ENCODE results near the gene ANKRD13B.

The ANKRD13B gene

GRCh38 chr17:29611351-29612093, 18.6 kb downstream of the ANKRD13B start:
- Mint-ChIP-seq H3K4me3 (no peak overlapping the region), H3K9me3 (no peaks in the 10 kb centered on the region), H3K36me3 (ENCODE audit: low read depth) (no peaks in the 10 kb centered on the region), H3K4me1 (ENCODE audit: low read depth) (peaks cover 23% of the 10 kb centered on the region), H3K27ac (no peak overlapping the region), H3K27me3 (ENCODE audit: low read depth) (peaks cover 5% of the 10 kb centered on the region)
- no peak for DNase-seq (ENCODE audit: low spot score)

- no peaks in the 10 kb centered on the region for H3K9me3 Mint-ChIP-seq
- H3K4me1 Mint-ChIP-seq (ENCODE audit: low read depth): peaks cover 27% of the 10 kb centered on the region
- no peak overlapping the region for H3K27ac Mint-ChIP-seq
- H3K4me3 Mint-ChIP-seq: no peak overlapping the region
- no peaks in the 10 kb centered on the region for H3K36me3 Mint-ChIP-seq (ENCODE audit: low read depth)
- H3K27me3 Mint-ChIP-seq (ENCODE audit: low read depth): peaks cover 10% of the 10 kb centered on the region
- DNase-seq (ENCODE audit: low spot score): no peak
Measured at GRCh38 chr17:29612094-29612403, 19.1 kb downstream of the ANKRD13B start.

- no peaks in the 10 kb centered on the region for H3K9me3 Mint-ChIP-seq
- peaks cover 10% of the 10 kb centered on the region for H3K27me3 Mint-ChIP-seq (ENCODE audit: low read depth)
- H3K36me3 Mint-ChIP-seq (ENCODE audit: low read depth): no peaks in the 10 kb centered on the region
- H3K27ac Mint-ChIP-seq: no peak overlapping the region
- DNase-seq (ENCODE audit: low spot score): no peak
- H3K4me1 Mint-ChIP-seq (ENCODE audit: low read depth): peaks cover 29% of the 10 kb centered on the region
- peak overlapping the region; percentile 43 for H3K4me3 Mint-ChIP-seq
Measured at GRCh38 chr17:29612404-29613280, 19.7 kb downstream of the ANKRD13B start.

- peak overlapping the region; percentile 71 for H3K4me3 Mint-ChIP-seq
- peaks cover 29% of the 10 kb centered on the region for H3K4me1 Mint-ChIP-seq (ENCODE audit: low read depth)
- H3K27ac Mint-ChIP-seq: no peak overlapping the region
- peaks cover 10% of the 10 kb centered on the region for H3K27me3 Mint-ChIP-seq (ENCODE audit: low read depth)
- DNase-seq (ENCODE audit: low spot score): peak; percentile 93
- no peaks in the 10 kb centered on the region for H3K36me3 Mint-ChIP-seq (ENCODE audit: low read depth)
- no peaks in the 10 kb centered on the region for H3K9me3 Mint-ChIP-seq
Measured at GRCh38 chr17:29613352-29613837, 20.5 kb downstream of the ANKRD13B start.

- Mint-ChIP-seq H3K27ac (no peak overlapping the region), H3K36me3 (ENCODE audit: low read depth) (no peaks in the 10 kb centered on the region), H3K4me3 (peak overlapping the region; percentile 71), H3K4me1 (ENCODE audit: low read depth) (peaks cover 30% of the 10 kb centered on the region), H3K27me3 (ENCODE audit: low read depth) (peaks cover 10% of the 10 kb centered on the region), H3K9me3 (no peaks in the 10 kb centered on the region)
- DNase-seq (ENCODE audit: low spot score): no peak
Measured at GRCh38 chr17:29613856-29614255, 20.9 kb downstream of the ANKRD13B start.

GRCh38 chr17:29614349-29615047, 21.6 kb downstream of the ANKRD13B start:
- H3K36me3 Mint-ChIP-seq (ENCODE audit: low read depth): no peaks in the 10 kb centered on the region
- H3K4me3 Mint-ChIP-seq: peak overlapping the region; percentile 85
- H3K27ac Mint-ChIP-seq: peak overlapping the region; percentile 92
- H3K9me3 Mint-ChIP-seq: no peaks in the 10 kb centered on the region
- H3K4me1 Mint-ChIP-seq (ENCODE audit: low read depth): peaks cover 34% of the 10 kb centered on the region
- H3K27me3 Mint-ChIP-seq (ENCODE audit: low read depth): peaks cover 10% of the 10 kb centered on the region
- no peak for DNase-seq (ENCODE audit: low spot score)

- Mint-ChIP-seq H3K9me3 (no peaks in the 10 kb centered on the region), H3K27me3 (ENCODE audit: low read depth) (peaks cover 10% of the 10 kb centered on the region), H3K27ac (peak overlapping the region; percentile 92)
Measured at GRCh38 chr17:29615048-29615385, 22.1 kb downstream of the ANKRD13B start.

GRCh38 chr17:29615492-29616299, 22.8 kb downstream of the ANKRD13B start:
- DNase-seq (ENCODE audit: low spot score): peak; percentile 85
- Mint-ChIP-seq H3K4me3 (peak overlapping the region; percentile 85), H3K9me3 (no peaks in the 10 kb centered on the region), H3K27ac (peak overlapping the region; percentile 92), H3K27me3 (ENCODE audit: low read depth) (peaks cover 10% of the 10 kb centered on the region), H3K36me3 (ENCODE audit: low read depth) (no peaks in the 10 kb centered on the region), H3K4me1 (ENCODE audit: low read depth) (peaks cover 34% of the 10 kb centered on the region)

More at GRCh38 chr17:29615048-29615385, 22.1 kb downstream of the ANKRD13B start:
- peak; percentile 59 for DNase-seq (ENCODE audit: low spot score)
- H3K4me3 Mint-ChIP-seq: peak overlapping the region; percentile 85
- no peaks in the 10 kb centered on the region for H3K36me3 Mint-ChIP-seq (ENCODE audit: low read depth)
- peaks cover 34% of the 10 kb centered on the region for H3K4me1 Mint-ChIP-seq (ENCODE audit: low read depth)

- Mint-ChIP-seq H3K36me3 (ENCODE audit: low read depth) (no peaks in the 10 kb centered on the region), H3K27me3 (ENCODE audit: low read depth) (peaks cover 10% of the 10 kb centered on the region), H3K4me3 (peak overlapping the region; percentile 85), H3K27ac (peak overlapping the region; percentile 87), H3K4me1 (ENCODE audit: low read depth) (peaks cover 34% of the 10 kb centered on the region), H3K9me3 (no peaks in the 10 kb centered on the region)
- DNase-seq (ENCODE audit: low spot score): no peak
Measured at GRCh38 chr17:29616300-29617048, 23.5 kb downstream of the ANKRD13B start.

GRCh38 chr17:29617125-29617480, 24.2 kb downstream of the ANKRD13B start:
- Mint-ChIP-seq H3K9me3 (no peaks in the 10 kb centered on the region), H3K4me1 (ENCODE audit: low read depth) (peaks cover 37% of the 10 kb centered on the region), H3K36me3 (ENCODE audit: low read depth) (no peaks in the 10 kb centered on the region), H3K4me3 (peak overlapping the region; percentile 85), H3K27me3 (ENCODE audit: low read depth) (peaks cover 11% of the 10 kb centered on the region), H3K27ac (peak overlapping the region; percentile 87)
- DNase-seq (ENCODE audit: low spot score): peak; percentile 90

GRCh38 chr17:29617481-29618271, 24.7 kb downstream of the ANKRD13B start:
- peaks cover 38% of the 10 kb centered on the region for H3K4me1 Mint-ChIP-seq (ENCODE audit: low read depth)
- peak; percentile 88 for DNase-seq (ENCODE audit: low spot score)
- peaks cover 11% of the 10 kb centered on the region for H3K27me3 Mint-ChIP-seq (ENCODE audit: low read depth)
- no peaks in the 10 kb centered on the region for H3K9me3 Mint-ChIP-seq
- H3K4me3 Mint-ChIP-seq: peak overlapping the region; percentile 85
- H3K27ac Mint-ChIP-seq: peak overlapping the region; percentile 87
- H3K36me3 Mint-ChIP-seq (ENCODE audit: low read depth): no peaks in the 10 kb centered on the region

Measured in T-helper 2 cell treated with Interferon-gamma antibody and Interleukin-4, amounts not matched to agents 5 μg/mL and 100 μg/mL, for 36 hours (primary cell).